SK-N-SH treated with all-trans-retinoic acid at 6 μM for 48 hours (cell line): ENCODE results near the gene MUC3A.

Experiments
- ATAC-seq: fragments of 200-7000 bp; cut with Tn5 transposase; 3 replicates; pipeline ENCODE4 v1.9.1; 2020; ENCODE audit warnings: mild to moderate bottlenecking, moderate library complexity
- ARNTL ChIP-seq: fragments of 450-650 bp; formaldehyde crosslinking; IDR thresholded peaks from 2 replicates; pipeline ENCODE4 v1.5.0; 2020; ENCODE audit warnings: low read depth, mild to moderate bottlenecking, moderate library complexity, borderline replicate concordance
- BACH2 ChIP-seq: fragments of 250-450 bp; sonication (Bioruptor Pico); IDR thresholded peaks from 2 replicates; pipeline ENCODE4 v1.9.0; 2021; ENCODE audit warnings: mild to moderate bottlenecking, borderline replicate concordance
- CREB5 ChIP-seq: fragments of 250-450 bp; sonication (Bioruptor Pico); IDR thresholded peaks from 2 replicates; pipeline ENCODE4 v1.5.1; 2020; ENCODE audit warnings: low read depth, mild to moderate bottlenecking, moderate library complexity
- CSDC2 ChIP-seq: fragments of 250-450 bp; sonication (Bioruptor Pico); IDR thresholded peaks from 2 replicates; pipeline ENCODE4 v1.5.0; 2020; ENCODE audit warnings: mild to moderate bottlenecking, moderate library complexity
- ESRRG ChIP-seq: fragments of 250-450 bp; sonication (Bioruptor Pico); IDR thresholded peaks from 2 replicates; pipeline ENCODE4 v1.6.1; 2021; ENCODE audit warnings: mild to moderate bottlenecking
- GLIS3 ChIP-seq: fragments of 250-450 bp; sonication (Bioruptor Pico); IDR thresholded peaks from 2 replicates; pipeline ENCODE4 v1.5.0; 2020; ENCODE audit warnings: mild to moderate bottlenecking, moderate library complexity
- ISL1 ChIP-seq: fragments of 250-450 bp; sonication (Bioruptor Pico); IDR thresholded peaks from 2 replicates; pipeline ENCODE4 v2.1.2; 2022; ENCODE audit warnings: mild to moderate bottlenecking, moderate library complexity
- OSR1 ChIP-seq: fragments of 250-450 bp; sonication (Bioruptor Pico); IDR thresholded peaks from 2 replicates; pipeline ENCODE4 v1.8.0; 2022; ENCODE audit warnings: moderate library complexity, mild to moderate bottlenecking, inconsistent platforms
- PATZ1 ChIP-seq: fragments of 250-450 bp; sonication (Bioruptor Pico); IDR thresholded peaks from 2 replicates; pipeline ENCODE4 v1.8.0; 2020; ENCODE audit warnings: mild to moderate bottlenecking, moderate library complexity, borderline replicate concordance
- PPARA ChIP-seq: fragments of 250-450 bp; sonication (Bioruptor Pico); IDR thresholded peaks from 2 replicates; pipeline ENCODE4 v1.5.0; 2020; ENCODE audit warnings: mild to moderate bottlenecking, borderline replicate concordance
- RARB ChIP-seq: fragments of 250-450 bp; sonication (Bioruptor Pico); IDR thresholded peaks from 2 replicates; pipeline ENCODE4 v1.8.0; 2021; ENCODE audit warnings: mild to moderate bottlenecking, moderate library complexity
- SNAI2 ChIP-seq: fragments of 250-450 bp; sonication (Bioruptor Pico); IDR thresholded peaks from 2 replicates; pipeline ENCODE4 v1.5.0; 2020; ENCODE audit warnings: mild to moderate bottlenecking, moderate library complexity
- TCF4 ChIP-seq: fragments of 250-450 bp; sonication (Bioruptor Pico); IDR thresholded peaks from 2 replicates; pipeline ENCODE4 v1.8.0; 2021; ENCODE audit warnings: mild to moderate bottlenecking, moderate library complexity, borderline replicate concordance
- TOX ChIP-seq: fragments of 250-450 bp; sonication (Bioruptor Pico); IDR thresholded peaks from 2 replicates; pipeline ENCODE4 v1.8.0; 2021; ENCODE audit warnings: mild to moderate bottlenecking, moderate library complexity, borderline replicate concordance
- ZC3H10 ChIP-seq: fragments of 250-450 bp; sonication (Bioruptor Pico); IDR thresholded peaks from 2 replicates; pipeline ENCODE4 v1.5.1; 2021; ENCODE audit warnings: mild to moderate bottlenecking, moderate library complexity
- ZFP3 ChIP-seq: fragments of 250-450 bp; sonication (Bioruptor Pico); IDR thresholded peaks from 2 replicates; pipeline ENCODE4 v1.5.0; 2020; ENCODE audit warnings: mild to moderate bottlenecking, moderate library complexity
- ZFP30 ChIP-seq: fragments of 450-650 bp; formaldehyde crosslinking; IDR thresholded peaks from 2 replicates; pipeline ENCODE4 v1.5.0; 2022; ENCODE audit warnings: mild to moderate bottlenecking, moderate library complexity
- ZNF565 ChIP-seq: fragments of 450-650 bp; formaldehyde crosslinking; conservative IDR thresholded peaks from 2 replicates; pipeline ENCODE4 v1.5.0; 2020; ENCODE audit warnings: low read depth, mild to moderate bottlenecking, moderate library complexity
- ZNF70 ChIP-seq: fragments of 450-650 bp; formaldehyde crosslinking; IDR thresholded peaks from 2 replicates; pipeline ENCODE4 v1.5.0; 2020; ENCODE audit warnings: mild to moderate bottlenecking, moderate library complexity
- ZNF8 ChIP-seq: fragments of 450-650 bp; formaldehyde crosslinking; IDR thresholded peaks from 2 replicates; pipeline ENCODE4 v1.5.0; 2020; ENCODE audit warnings: mild to moderate bottlenecking, moderate library complexity
- TF ChIP-seq, protein P1 (sequence below): fragments of 250-450 bp; sonication (Bioruptor Pico); IDR thresholded peaks from 2 replicates; pipeline ENCODE4 v1.8.0; 2021; ENCODE audit warnings: low read depth, mild to moderate bottlenecking, moderate library complexity, borderline replicate concordance
- TF ChIP-seq, protein P2 (sequence below): fragments of 250-450 bp; sonication (Bioruptor Pico); IDR thresholded peaks from 2 replicates; pipeline ENCODE4 v1.5.0; 2020; ENCODE audit warnings: mild to moderate bottlenecking, moderate library complexity

Gene MUC3A

GRCh38 chr7:100951888-100952560, 2.7 kb downstream of the MUC3A start:
- ATAC-seq = no peak
- TF ChIP-seq ZFP30 (CRISPR knock-in tag) = no peak

- no peak for TF ChIP-seq ZC3H10 (CRISPR knock-in tag)
- TF ChIP-seq ZNF565 (CRISPR knock-in tag) = no peak
- no peak for TF ChIP-seq PPARA
- TF ChIP-seq ZFP3 = no peak
- TF ChIP-seq SNAI2 (CRISPR knock-in tag) = no peak
- no peak for TF ChIP-seq BACH2 (CRISPR knock-in tag)
- ATAC-seq = no peak
Observed at GRCh38 chr7:100952641-100953040, 3.3 kb downstream of the MUC3A start.

DNA sequence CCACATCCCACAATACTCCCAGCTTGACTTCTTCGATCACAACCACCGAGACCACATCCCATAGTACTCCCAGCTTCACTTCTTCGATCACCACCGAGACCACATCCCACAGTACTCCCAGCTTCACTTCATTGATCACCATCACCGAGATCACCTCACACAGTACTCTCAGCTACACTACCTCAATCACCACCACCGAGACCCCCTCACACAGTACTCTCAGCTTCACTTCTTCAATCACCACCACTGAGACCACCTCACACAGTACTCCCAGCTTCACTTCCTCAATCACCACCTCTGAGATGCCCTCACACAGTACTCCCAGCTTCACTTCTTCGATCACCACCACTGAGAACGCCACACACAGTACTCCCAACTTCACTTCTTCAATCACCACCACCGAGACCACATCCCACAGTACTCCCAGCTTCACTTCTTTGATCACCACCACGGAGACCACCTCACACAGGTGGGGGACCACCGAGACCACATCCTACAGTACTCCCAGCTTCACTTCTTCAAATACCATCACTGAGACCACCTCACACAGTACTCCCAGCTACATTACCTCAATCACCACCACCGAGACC, 8.6 kb downstream of the MUC3A start:
- TF ChIP-seq CREB5 (CRISPR knock-in tag) (no peak), OSR1 (CRISPR knock-in tag) (no peak), BACH2 (CRISPR knock-in tag) (no peak), PPARA (no peak), ISL1 (CRISPR knock-in tag) (no peak), ZNF70 (CRISPR knock-in tag) (no peak), ZNF565 (CRISPR knock-in tag) (no peak), TCF4 (no peak), GLIS3 (CRISPR knock-in tag) (no peak), RARB (CRISPR knock-in tag) (no peak), ZC3H10 (CRISPR knock-in tag) (no peak), ESRRG (CRISPR knock-in tag) (no peak), ZNF8 (no peak), PATZ1 (CRISPR knock-in tag) (no peak), ARNTL (no peak), TOX (CRISPR knock-in tag) (no peak), ZFP30 (CRISPR knock-in tag) (no peak), CSDC2 (CRISPR knock-in tag) (no peak)
- TF ChIP-seq, protein P1, sequence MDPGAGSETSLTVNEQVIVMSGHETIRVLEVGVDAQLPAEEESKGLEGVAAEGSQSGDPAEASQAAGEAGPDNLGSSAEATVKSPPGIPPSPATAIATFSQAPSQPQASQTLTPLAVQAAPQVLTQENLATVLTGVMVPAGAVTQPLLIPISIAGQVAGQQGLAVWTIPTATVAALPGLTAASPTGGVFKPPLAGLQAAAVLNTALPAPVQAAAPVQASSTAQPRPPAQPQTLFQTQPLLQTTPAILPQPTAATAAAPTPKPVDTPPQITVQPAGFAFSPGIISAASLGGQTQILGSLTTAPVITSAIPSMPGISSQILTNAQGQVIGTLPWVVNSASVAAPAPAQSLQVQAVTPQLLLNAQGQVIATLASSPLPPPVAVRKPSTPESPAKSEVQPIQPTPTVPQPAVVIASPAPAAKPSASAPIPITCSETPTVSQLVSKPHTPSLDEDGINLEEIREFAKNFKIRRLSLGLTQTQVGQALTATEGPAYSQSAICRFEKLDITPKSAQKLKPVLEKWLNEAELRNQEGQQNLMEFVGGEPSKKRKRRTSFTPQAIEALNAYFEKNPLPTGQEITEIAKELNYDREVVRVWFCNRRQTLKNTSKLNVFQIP (CRISPR knock-in tag) = no peak
- TF ChIP-seq, protein P2, sequence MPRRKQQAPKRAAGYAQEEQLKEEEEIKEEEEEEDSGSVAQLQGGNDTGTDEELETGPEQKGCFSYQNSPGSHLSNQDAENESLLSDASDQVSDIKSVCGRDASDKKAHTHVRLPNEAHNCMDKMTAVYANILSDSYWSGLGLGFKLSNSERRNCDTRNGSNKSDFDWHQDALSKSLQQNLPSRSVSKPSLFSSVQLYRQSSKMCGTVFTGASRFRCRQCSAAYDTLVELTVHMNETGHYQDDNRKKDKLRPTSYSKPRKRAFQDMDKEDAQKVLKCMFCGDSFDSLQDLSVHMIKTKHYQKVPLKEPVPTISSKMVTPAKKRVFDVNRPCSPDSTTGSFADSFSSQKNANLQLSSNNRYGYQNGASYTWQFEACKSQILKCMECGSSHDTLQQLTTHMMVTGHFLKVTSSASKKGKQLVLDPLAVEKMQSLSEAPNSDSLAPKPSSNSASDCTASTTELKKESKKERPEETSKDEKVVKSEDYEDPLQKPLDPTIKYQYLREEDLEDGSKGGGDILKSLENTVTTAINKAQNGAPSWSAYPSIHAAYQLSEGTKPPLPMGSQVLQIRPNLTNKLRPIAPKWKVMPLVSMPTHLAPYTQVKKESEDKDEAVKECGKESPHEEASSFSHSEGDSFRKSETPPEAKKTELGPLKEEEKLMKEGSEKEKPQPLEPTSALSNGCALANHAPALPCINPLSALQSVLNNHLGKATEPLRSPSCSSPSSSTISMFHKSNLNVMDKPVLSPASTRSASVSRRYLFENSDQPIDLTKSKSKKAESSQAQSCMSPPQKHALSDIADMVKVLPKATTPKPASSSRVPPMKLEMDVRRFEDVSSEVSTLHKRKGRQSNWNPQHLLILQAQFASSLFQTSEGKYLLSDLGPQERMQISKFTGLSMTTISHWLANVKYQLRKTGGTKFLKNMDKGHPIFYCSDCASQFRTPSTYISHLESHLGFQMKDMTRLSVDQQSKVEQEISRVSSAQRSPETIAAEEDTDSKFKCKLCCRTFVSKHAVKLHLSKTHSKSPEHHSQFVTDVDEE (CRISPR knock-in tag) = no peak
- TF ChIP-seq, all 23 proteins: peak for 0
- no peak for ATAC-seq

DNA sequence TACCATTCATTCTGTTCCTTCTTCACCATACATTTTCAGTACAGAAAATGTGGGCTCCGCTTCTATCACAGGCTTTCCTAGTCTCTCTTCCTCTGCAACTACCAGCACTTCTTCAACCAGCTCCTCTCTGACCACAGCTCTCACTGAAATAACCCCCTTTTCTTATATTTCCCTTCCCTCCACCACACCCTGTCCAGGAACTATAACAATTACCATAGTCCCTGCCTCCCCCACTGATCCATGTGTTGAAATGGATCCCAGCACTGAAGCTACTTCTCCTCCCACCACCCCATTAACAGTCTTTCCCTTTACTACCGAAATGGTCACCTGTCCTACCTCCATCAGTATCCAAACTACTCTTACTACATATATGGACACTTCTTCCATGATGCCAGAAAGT, 10.6 kb downstream of the MUC3A start:
- ATAC-seq = no peak
- TF ChIP-seq OSR1 (CRISPR knock-in tag) (no peak), CREB5 (CRISPR knock-in tag) (no peak), ZC3H10 (CRISPR knock-in tag) (no peak), RARB (CRISPR knock-in tag) (no peak), ZNF70 (CRISPR knock-in tag) (no peak), GLIS3 (CRISPR knock-in tag) (no peak), ARNTL (no peak), TCF4 (no peak), SNAI2 (CRISPR knock-in tag) (no peak), CSDC2 (CRISPR knock-in tag) (no peak), ZFP30 (CRISPR knock-in tag) (no peak)
- TF ChIP-seq, protein P1 (CRISPR knock-in tag) = no peak
- TF ChIP-seq, all 23 proteins: peak for 0
